ENCODE results near the gene SLC7A8.

SLC7A8 gene

DNA sequence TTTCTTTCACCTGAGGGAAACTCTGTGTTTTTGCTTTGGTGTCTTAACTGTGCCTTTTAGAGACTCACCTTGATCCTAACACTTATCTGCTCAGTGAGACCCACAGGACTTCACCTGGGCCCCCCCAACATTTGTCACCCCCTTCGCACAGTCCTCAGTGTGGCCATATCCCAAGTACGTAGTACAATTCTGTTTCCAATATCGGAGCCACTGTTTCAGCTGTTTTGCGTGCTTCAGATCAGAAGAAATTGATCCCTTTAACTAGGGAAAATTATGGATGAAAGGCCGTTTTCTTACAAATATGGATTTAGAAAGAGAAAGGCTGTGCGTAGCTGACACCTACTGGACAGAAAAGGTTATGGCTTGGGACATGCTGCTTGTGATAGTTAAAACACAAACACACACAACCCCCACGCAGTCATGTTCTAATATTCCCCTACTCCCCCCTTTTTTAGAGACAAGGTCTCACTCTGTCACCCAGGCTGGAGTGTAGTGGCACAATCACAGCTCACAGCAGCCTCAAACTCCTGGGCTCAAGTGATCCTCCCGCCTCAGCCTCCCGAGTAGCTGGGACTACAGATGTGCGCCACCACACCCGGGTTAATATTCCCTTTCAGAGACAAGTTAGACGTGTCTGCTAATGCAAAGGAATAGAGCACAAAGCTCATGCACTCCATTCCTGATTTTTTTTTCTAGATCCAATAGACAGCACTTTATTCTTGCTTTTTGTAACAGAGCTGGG is 3.6 kb upstream of the SLC7A8 start:
- DNase-seq = peak; percentile 65
- TF ChIP-seq, protein P1, sequence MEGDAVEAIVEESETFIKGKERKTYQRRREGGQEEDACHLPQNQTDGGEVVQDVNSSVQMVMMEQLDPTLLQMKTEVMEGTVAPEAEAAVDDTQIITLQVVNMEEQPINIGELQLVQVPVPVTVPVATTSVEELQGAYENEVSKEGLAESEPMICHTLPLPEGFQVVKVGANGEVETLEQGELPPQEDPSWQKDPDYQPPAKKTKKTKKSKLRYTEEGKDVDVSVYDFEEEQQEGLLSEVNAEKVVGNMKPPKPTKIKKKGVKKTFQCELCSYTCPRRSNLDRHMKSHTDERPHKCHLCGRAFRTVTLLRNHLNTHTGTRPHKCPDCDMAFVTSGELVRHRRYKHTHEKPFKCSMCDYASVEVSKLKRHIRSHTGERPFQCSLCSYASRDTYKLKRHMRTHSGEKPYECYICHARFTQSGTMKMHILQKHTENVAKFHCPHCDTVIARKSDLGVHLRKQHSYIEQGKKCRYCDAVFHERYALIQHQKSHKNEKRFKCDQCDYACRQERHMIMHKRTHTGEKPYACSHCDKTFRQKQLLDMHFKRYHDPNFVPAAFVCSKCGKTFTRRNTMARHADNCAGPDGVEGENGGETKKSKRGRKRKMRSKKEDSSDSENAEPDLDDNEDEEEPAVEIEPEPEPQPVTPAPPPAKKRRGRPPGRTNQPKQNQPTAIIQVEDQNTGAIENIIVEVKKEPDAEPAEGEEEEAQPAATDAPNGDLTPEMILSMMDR (IDR thresholded peaks at IDR 0.05; ENCODE audit: low read depth, low read length, missing control alignments) = peak; percentile 81
- H3K27ac ChIP-seq = no peak overlapping the region
- peaks cover 12% of the 10 kb centered on the region for H3K27me3 ChIP-seq (replicated peaks)
- in situ Hi-C loops (cut with HindIII; ENCODE audit: low pct_ligation_motif_present, low sequenced_read_pairs) = no loop called here
- H3K36me3 ChIP-seq (replicated peaks) = no peaks in the 10 kb centered on the region
- H3K4me3 ChIP-seq (ENCODE audit: low read depth, low read length) = no peak overlapping the region

DNA sequence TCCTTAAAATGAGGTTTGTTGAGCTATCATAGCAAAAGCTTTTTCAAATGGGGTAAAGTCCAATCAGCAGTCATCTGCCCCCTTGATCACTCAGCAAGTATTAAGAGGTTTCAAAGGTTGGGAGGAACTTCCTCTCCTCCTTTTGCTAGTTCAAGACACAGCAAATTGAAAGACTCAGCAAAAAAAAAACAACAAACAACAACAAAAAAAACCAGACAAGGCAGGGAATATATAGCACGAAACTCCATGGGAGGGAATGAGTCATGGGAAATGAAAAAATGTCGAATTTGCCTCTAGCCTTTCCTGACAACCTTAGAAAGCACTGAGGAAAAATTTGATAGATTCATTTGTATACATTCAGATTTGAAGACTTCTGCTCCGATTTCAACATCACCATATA is 1.6 kb upstream of the SLC7A8 start:
- DNase-seq = peak; percentile 24
- H3K36me3 ChIP-seq (replicated peaks) = no peaks in the 10 kb centered on the region
- in situ Hi-C loops (cut with HindIII; ENCODE audit: low pct_ligation_motif_present, low sequenced_read_pairs) = no loop called here
- no peak overlapping the region for H3K4me3 ChIP-seq (ENCODE audit: low read depth, low read length)
- TF ChIP-seq, protein P1 (IDR thresholded peaks at IDR 0.05; ENCODE audit: low read depth, low read length, missing control alignments) = no peak
- no peak overlapping the region for H3K27ac ChIP-seq
- H3K27me3 ChIP-seq (replicated peaks) = peaks cover 22% of the 10 kb centered on the region

DNA sequence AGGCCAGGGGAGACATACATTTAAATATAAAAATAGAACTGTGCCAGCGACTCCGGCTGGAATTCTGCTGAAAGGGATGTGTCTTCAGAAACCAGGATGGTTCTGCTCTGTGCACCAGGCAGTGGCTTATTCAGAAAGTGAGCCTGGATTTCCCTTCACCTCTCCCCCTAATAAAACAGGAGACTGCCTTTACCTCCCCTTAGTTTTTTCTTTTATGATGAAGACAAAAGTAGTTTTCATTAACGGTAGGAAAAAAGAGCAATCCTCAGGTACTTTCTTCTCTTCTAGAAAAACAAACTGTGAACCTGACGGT is 346 bp downstream of the SLC7A8 start:
- H3K36me3 ChIP-seq (replicated peaks) = no peaks in the 10 kb centered on the region
- no peak overlapping the region for H3K27ac ChIP-seq
- in situ Hi-C loops (cut with HindIII; ENCODE audit: low pct_ligation_motif_present, low sequenced_read_pairs) = no loop called here
- TF ChIP-seq, protein P1 (IDR thresholded peaks at IDR 0.05; ENCODE audit: low read depth, low read length, missing control alignments) = no peak
- no peak for DNase-seq
- peak overlapping the region; percentile 35 for H3K4me3 ChIP-seq (ENCODE audit: low read depth, low read length)
- peaks cover 22% of the 10 kb centered on the region for H3K27me3 ChIP-seq (replicated peaks)

DNA sequence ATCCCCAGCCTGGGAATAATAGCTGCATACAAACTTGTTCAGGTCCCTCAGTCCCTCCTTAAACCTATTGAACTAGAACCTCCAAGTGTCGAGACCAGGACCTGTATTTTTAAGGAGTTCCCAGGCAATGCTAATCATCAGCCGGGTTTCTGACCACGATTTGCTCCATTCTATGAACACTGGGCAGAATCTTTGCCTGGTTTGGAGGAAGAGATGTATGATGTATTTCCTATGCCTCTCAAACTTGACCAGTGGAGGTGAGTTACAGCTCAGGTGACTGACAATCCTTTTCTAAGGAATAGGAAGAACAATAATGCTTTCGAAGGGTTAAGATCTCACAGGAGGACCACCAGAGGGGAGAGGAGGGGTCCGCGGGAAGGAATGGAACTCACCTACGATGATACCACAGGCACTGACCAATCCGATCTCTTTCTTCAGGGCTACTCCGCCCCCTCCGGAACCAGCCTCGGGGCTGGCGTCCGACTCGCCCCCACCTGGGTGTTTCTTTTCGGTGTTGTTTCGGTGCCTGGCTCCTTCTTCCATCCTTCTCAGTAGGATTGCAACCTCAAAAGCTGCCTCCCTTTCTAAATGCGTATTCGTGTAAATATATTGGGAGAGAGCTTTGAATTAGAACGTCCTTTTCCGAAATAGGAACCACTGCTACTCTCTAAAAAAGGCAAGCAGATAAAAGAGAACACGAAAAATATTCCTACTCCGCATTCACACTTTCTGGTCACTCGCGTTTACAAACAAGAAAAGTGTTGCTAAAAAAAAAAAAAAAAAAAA is 895 bp downstream of the SLC7A8 start:
- no peaks in the 10 kb centered on the region for H3K36me3 ChIP-seq (replicated peaks)
- H3K4me3 ChIP-seq (ENCODE audit: low read depth, low read length) = peak overlapping the region; percentile 36
- no peak for DNase-seq
- peaks cover 23% of the 10 kb centered on the region for H3K27me3 ChIP-seq (replicated peaks)
- TF ChIP-seq, protein P1 (IDR thresholded peaks at IDR 0.05; ENCODE audit: low read depth, low read length, missing control alignments) = no peak
- in situ Hi-C loops (cut with HindIII; ENCODE audit: low pct_ligation_motif_present, low sequenced_read_pairs) = no loop called here
- H3K27ac ChIP-seq = no peak overlapping the region

DNA sequence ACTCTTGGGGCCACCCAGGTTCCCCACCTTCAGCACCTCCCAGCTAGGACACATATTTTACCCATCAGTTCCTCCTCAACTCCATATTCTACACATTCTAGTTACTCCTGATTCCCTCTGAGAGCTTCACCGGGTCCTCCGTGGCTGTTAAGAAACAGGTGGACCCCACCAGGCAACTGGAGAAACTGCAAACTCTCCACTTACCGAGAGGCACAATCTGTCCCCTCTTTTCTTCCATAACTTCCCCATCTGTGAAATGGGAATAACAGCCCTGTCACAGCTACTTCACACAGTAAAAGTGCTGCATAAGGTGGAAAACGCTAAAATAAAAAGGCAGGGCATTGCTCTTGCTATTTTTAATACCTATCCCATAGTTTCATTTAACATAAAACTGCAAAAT is 1.5 kb downstream of the SLC7A8 start:
- Histone ChIP-seq H3K4me3 (ENCODE audit: low read depth, low read length) (no peak overlapping the region), H3K27ac (no peak overlapping the region)
- TF ChIP-seq, protein P1 (IDR thresholded peaks at IDR 0.05; ENCODE audit: low read depth, low read length, missing control alignments) = no peak

More for the DNA sequence above, 1.5 kb downstream of the SLC7A8 start:
- no peak for DNase-seq
- H3K36me3 ChIP-seq (replicated peaks) = no peaks in the 10 kb centered on the region
- in situ Hi-C loops (cut with HindIII; ENCODE audit: low pct_ligation_motif_present, low sequenced_read_pairs) = no loop called here
- H3K27me3 ChIP-seq (replicated peaks) = peaks cover 23% of the 10 kb centered on the region
